Aorta (tissue), 5 donors: ENCODE data around the gene ZHX3. TPM values are rescaled to one million over a fixed set of nuclear protein-coding genes. Genes with fewer than 3 reads are reported as not detected.

ENCODE experiments used
- ATAC-seq: fragments of 200-7000 bp; cut with Tn5 transposase; one replicate; pipeline ENCODE4 v1.9.1; 2022; ENCODE audit warnings: moderate library complexity; ENCODE audit not compliant: low FRiP score
- DNase-seq, 2 donors: peaks; one replicate each; pipeline ENCODE4 v3.0.0-alpha.2; 2020
- H3K27ac ChIP-seq, 2 donors: one replicate each; pipeline ENCODE4 v1.5.1; 2013; ENCODE audit warnings: low read length in 2 of 2, mild to moderate bottlenecking in 2 of 2, moderate library complexity in 2 of 2, control low read depth in 1 of 2, inconsistent platforms in 1 of 2, low read depth in 1 of 2
- H3K27me3 ChIP-seq, 2 donors: one replicate each; pipeline ENCODE4 v1.6.1; 2013; ENCODE audit warnings: control low read depth in 1 of 2, low read length in 1 of 2, mild to moderate bottlenecking in 1 of 2, moderate library complexity in 1 of 2; ENCODE audit not compliant: insufficient read depth in 2 of 2, control insufficient read depth in 1 of 2
- H3K36me3 ChIP-seq, 2 donors: one replicate each; pipeline ENCODE4 v1.6.1; 2013; ENCODE audit warnings: control low read depth in 1 of 2, low read length in 1 of 2, mild to moderate bottlenecking in 1 of 2; ENCODE audit not compliant: insufficient read depth in 2 of 2, control insufficient read depth in 1 of 2
- H3K4me1 ChIP-seq, 2 donors: one replicate each; pipeline ENCODE4 v1.6.1; 2013; ENCODE audit warnings: low read length in 2 of 2, control low read depth in 1 of 2, mild to moderate bottlenecking in 1 of 2, moderate library complexity in 1 of 2; ENCODE audit not compliant: insufficient read depth in 2 of 2, control insufficient read depth in 1 of 2
- H3K4me3 ChIP-seq, 2 donors: one replicate each; pipeline ENCODE4 v1.5.1; 2013; ENCODE audit warnings: low read length in 2 of 2, control low read depth in 1 of 2, mild to moderate bottlenecking in 1 of 2
- H3K9me3 ChIP-seq: one replicate; pipeline ENCODE4 v1.6.1; 2013; ENCODE audit warnings: mild to moderate bottlenecking, low read length; ENCODE audit not compliant: control insufficient read depth
- whole genome bisulfite sequencing, 2 donors: extraction: QIAGEN DNeasy Blood & Tissue Kit; methylation state at CpG; one replicate each; pipeline ENCODE4 v1.1.7; 2013; 5-methylcytosine and 5-hydroxymethylcytosine counted together
- intact Hi-C, 2 donors: fragments of 100-400 bp; cut with DNase I; formaldehyde crosslinking; loops; one replicate each; pipeline versions ENCODE4 v1.14.2 to v1.15.0; 2022
- polyA plus RNA-seq, 2 donors: library from polyadenylated mRNA; stranded (reverse); fragments of 200-250 nt; gene quantifications; one replicate each; pipeline ENCODE4 v1.2.3, GENCODE V29; 2013
- total RNA-seq, 2 donors: library from RNA; stranded (reverse); fragmentation: NEBNext Ultra II Directional; extraction: Animal tissue kit (Norgen Biotek cat#: 25700); gene quantifications; one replicate each; pipeline ENCODE4 v1.2.1, GENCODE V29; 2021
- donor health status: healthy with polysubstance abuse.
- donor health status: Bipolar disorder and iron deficiency.
- donor health status: DM: no; HTN: no; CAD: no.
- donor health status: DM: no; HTN: no; CAD: no.
- donor health status: DM: yes; HTN: yes; CAD: no.

ZHX3 gene
- total and polyA plus RNA-seq, 4 donors, result 11.0 to 98.6 (median 38.8) TPM

GRCh38 chr20:41362748-41363140, 45.2 kb upstream of the ZHX3 start:
- intact Hi-C loops, result no loop called here
- 95% methylated on average over 5 of the region's 5 CpGs for WGBS, 2 donors
- H3K36me3 ChIP-seq, result no peaks in the 10 kb centered on the region
- no peaks in the 10 kb centered on the region for H3K27me3 ChIP-seq
- H3K4me3 ChIP-seq, result no peak overlapping the region
- DNase-seq, result no peak
- no peaks in the 10 kb centered on the region for H3K4me1 ChIP-seq
- no peak for ATAC-seq
- no peak overlapping the region for H3K27ac ChIP-seq
- H3K9me3 ChIP-seq, result no peaks in the 10 kb centered on the region

GRCh38 chr20:41361757-41362747, 44.5 kb upstream of the ZHX3 start:
- no peak for ATAC-seq
- 77 to 79% methylated on average over 45 of the region's 45 CpGs for WGBS, 2 donors
- H3K4me3 ChIP-seq, result no peak overlapping the region
- no peaks in the 10 kb centered on the region for H3K4me1 ChIP-seq
- intact Hi-C loops, result no loop called here
- H3K27me3 ChIP-seq, result no peaks in the 10 kb centered on the region
- H3K9me3 ChIP-seq, result no peaks in the 10 kb centered on the region
- peak in 1 of 2 donors; percentile 78 for DNase-seq
- H3K27ac ChIP-seq, result no peak overlapping the region
- H3K36me3 ChIP-seq, result no peaks in the 10 kb centered on the region

- H3K27me3 ChIP-seq, result no peaks in the 10 kb centered on the region
- ATAC-seq (no peak), DNase-seq (no peak)
- H3K27ac ChIP-seq, result no peak overlapping the region
- H3K4me3 ChIP-seq, result no peak overlapping the region
- no peaks in the 10 kb centered on the region for H3K36me3 ChIP-seq
- H3K9me3 ChIP-seq, result no peaks in the 10 kb centered on the region
- WGBS, 2 donors, result 93% methylated on average over 22 of the region's 22 CpGs
- no peaks in the 10 kb centered on the region for H3K4me1 ChIP-seq
- intact Hi-C loops, result no loop called here
These were observed 43.6 kb upstream of the ZHX3 start for GRCh38 chr20:41360831-41361756.

GRCh38 chr20:41359541-41360011, 42.0 kb upstream of the ZHX3 start:
- intact Hi-C loops, result no loop called here
- no peaks in the 10 kb centered on the region for H3K36me3 ChIP-seq
- WGBS, 2 donors, result 75 to 87% methylated on average over 8 to 9 of the region's 9 CpGs

GRCh38 chr20:41358717-41359116, 41.2 kb upstream of the ZHX3 start:
- Histone ChIP-seq H3K9me3 (no peaks in the 10 kb centered on the region), H3K4me1 (no peaks in the 10 kb centered on the region)
- intact Hi-C loops, result no loop called here

More at GRCh38 chr20:41359541-41360011, 42.0 kb upstream of the ZHX3 start:
- DNase-seq (no peak), ATAC-seq (no peak)
- H3K27me3 ChIP-seq, result no peaks in the 10 kb centered on the region
- no peak overlapping the region for H3K27ac ChIP-seq
- H3K4me1 ChIP-seq, result no peaks in the 10 kb centered on the region
- no peak overlapping the region for H3K4me3 ChIP-seq
- no peaks in the 10 kb centered on the region for H3K9me3 ChIP-seq

GRCh38 chr20:41358230-41358629, 40.7 kb upstream of the ZHX3 start:
- Histone ChIP-seq H3K27me3 (no peaks in the 10 kb centered on the region), H3K27ac (no peak overlapping the region), H3K36me3 (no peaks in the 10 kb centered on the region), H3K4me3 (no peak overlapping the region), H3K4me1 (no peaks in the 10 kb centered on the region), H3K9me3 (no peaks in the 10 kb centered on the region)
- DNase-seq, result no peak
- ATAC-seq, result no peak
- 93% methylated on average over 9 of the region's 9 CpGs for WGBS, 2 donors
- intact Hi-C loops, result no loop called here

More at GRCh38 chr20:41358717-41359116, 41.2 kb upstream of the ZHX3 start:
- Histone ChIP-seq H3K27me3 (no peaks in the 10 kb centered on the region), H3K36me3 (no peaks in the 10 kb centered on the region), H3K4me3 (no peak overlapping the region), H3K27ac (no peak overlapping the region)
- DNase-seq, result no peak
- 90 to 94% methylated on average over 7 of the region's 7 CpGs for WGBS, 2 donors
- no peak for ATAC-seq

- Histone ChIP-seq H3K9me3 (no peaks in the 10 kb centered on the region), H3K4me1 (no peaks in the 10 kb centered on the region), H3K4me3 (no peak overlapping the region), H3K27ac (no peak overlapping the region), H3K36me3 (no peaks in the 10 kb centered on the region), H3K27me3 (no peaks in the 10 kb centered on the region)
- ATAC-seq, result no peak
- no peak for DNase-seq
- intact Hi-C loops, result no loop called here
- WGBS, 2 donors, result 89 to 92% methylated on average over 11 of the region's 11 CpGs
These were observed 40.1 kb upstream of the ZHX3 start for GRCh38 chr20:41357424-41358163.

GRCh38 chr20:41356951-41357350, 39.4 kb upstream of the ZHX3 start:
- H3K9me3 ChIP-seq, result no peaks in the 10 kb centered on the region
- DNase-seq (no peak), ATAC-seq (no peak)
- 91 to 92% methylated on average over 13 of the region's 13 CpGs for WGBS, 2 donors
- no peaks in the 10 kb centered on the region for H3K27me3 ChIP-seq
- no peaks in the 10 kb centered on the region for H3K36me3 ChIP-seq
- intact Hi-C loops, result no loop called here
- H3K4me1 ChIP-seq, result no peaks in the 10 kb centered on the region
- H3K27ac ChIP-seq, result no peak overlapping the region
- H3K4me3 ChIP-seq, result no peak overlapping the region
